K562 (cell line): ENCODE results near the gene KPNA1. TPM values are rescaled to one million over a fixed set of nuclear protein-coding genes. Genes with fewer than 3 reads are reported as not detected.

ENCODE experiments used
- EP400 ChIP-seq: fragments of 450-650 bp; IDR thresholded peaks from 2 replicates; pipeline ENCODE4 v1.6.1; 2017; ENCODE audit warnings: antibody characterized with exemption, mild to moderate bottlenecking, moderate library complexity
- L3MBTL2 ChIP-seq: fragments of 450-650 bp; IDR thresholded peaks from 2 replicates; pipeline ENCODE4 v1.6.1; 2016; ENCODE audit warnings: mild to moderate bottlenecking, moderate library complexity
- NRF1 ChIP-seq, 2 experiments: fragments of 450-650 bp; IDR thresholded peaks in 1 of 2; conservative IDR thresholded peaks in 1 of 2; 2 replicates each; pipeline ENCODE4 v1.6.1; 2014; ENCODE audit warnings: mild to moderate bottlenecking in 2 of 2
- SETDB1 ChIP-seq: IDR thresholded peaks from one replicate; pipeline ENCODE4 v1.6.1; 2012; ENCODE audit warnings: low read length, control low read depth, inconsistent platforms
- SMARCA5 ChIP-seq: fragments of 450-650 bp; IDR thresholded peaks from 2 replicates; pipeline ENCODE4 v1.6.1; 2016
- ZNF282 ChIP-seq: sonication (generic); formaldehyde crosslinking; IDR thresholded peaks from 2 replicates; pipeline ENCODE4 v1.8.1; 2023; ENCODE audit warnings: missing genetic modification reagents
- polyA plus RNA-seq, 8 experiments: library from polyadenylated mRNA; depleted of rRNA in 4 of 8; stranded (reverse) in 5 of 8; unstranded in 3 of 8; fragments of >200 nt; fragmentation: Nextera tagmentation in 2 of 8; fragmentation: Illumina TruSeq in 1 of 8; extraction: Ambion mirVana in 2 of 8; extraction: Trizol in 1 of 8; gene quantifications; 2 replicates each; pipeline versions ENCODE4 v1.2.1 to v1.2.3, GENCODE V29; 2011 to 2014; ENCODE audit warnings: inconsistent platforms in 1 of 8, missing spikeins in 1 of 8
- total RNA-seq, 7 experiments: library from RNA; depleted of rRNA in 6 of 7; stranded (reverse); fragments of >200 nt in 6 of 7; fragmentation: Illumina TruSeq in 2 of 7; extraction: Trizol in 2 of 7; gene quantifications; 2 replicates each; pipeline versions ENCODE4 v1.2.1 to v1.2.3, GENCODE V29; 2011 to 2021; ENCODE audit warnings: low replicate concordance in 1 of 7
- TF ChIP-seq, protein P1 (sequence below), 2 experiments: fragments of 450-650 bp; conservative IDR thresholded peaks; 2 replicates each; pipeline ENCODE4 v1.6.1; 2017; ENCODE audit warnings: mild to moderate bottlenecking in 2 of 2, moderate library complexity in 2 of 2
- TF ChIP-seq, protein P2 (sequence below): fragments of 450-650 bp; IDR thresholded peaks from 2 replicates; pipeline ENCODE4 v1.6.1; 2017; ENCODE audit warnings: antibody characterized with exemption, mild to moderate bottlenecking
- TF ChIP-seq, protein P3 (sequence below): IDR thresholded peaks from 2 replicates; pipeline ENCODE4 v1.6.1; 2011; ENCODE audit warnings: borderline replicate concordance, low read depth, mild to moderate bottlenecking, moderate library complexity, low read length; ENCODE audit not compliant: insufficient read depth, poor library complexity, severe bottlenecking
- TF ChIP-seq, protein P4 (sequence below): fragments of 150-350 bp; conservative IDR thresholded peaks from 2 replicates; pipeline ENCODE4 v1.6.1; 2014; ENCODE audit warnings: low read length
- TF ChIP-seq, protein P5 (sequence below), 2 experiments: IDR thresholded peaks in 1 of 2; conservative IDR thresholded peaks in 1 of 2; 2 replicates each; pipeline ENCODE4 v1.6.1; 2016; ENCODE audit warnings: low read depth in 2 of 2, mild to moderate bottlenecking in 1 of 2, missing compliant biosample characterization in 1 of 2, missing genetic modification characterization in 1 of 2, moderate library complexity in 1 of 2

Gene KPNA1
- total and polyA plus RNA-seq, 9 of the 15 experiments (the other 6 are each of a cell fraction or from before 2014, with no cell fraction given): 9.3 to 53.8 (median 33.5) TPM

DNA sequence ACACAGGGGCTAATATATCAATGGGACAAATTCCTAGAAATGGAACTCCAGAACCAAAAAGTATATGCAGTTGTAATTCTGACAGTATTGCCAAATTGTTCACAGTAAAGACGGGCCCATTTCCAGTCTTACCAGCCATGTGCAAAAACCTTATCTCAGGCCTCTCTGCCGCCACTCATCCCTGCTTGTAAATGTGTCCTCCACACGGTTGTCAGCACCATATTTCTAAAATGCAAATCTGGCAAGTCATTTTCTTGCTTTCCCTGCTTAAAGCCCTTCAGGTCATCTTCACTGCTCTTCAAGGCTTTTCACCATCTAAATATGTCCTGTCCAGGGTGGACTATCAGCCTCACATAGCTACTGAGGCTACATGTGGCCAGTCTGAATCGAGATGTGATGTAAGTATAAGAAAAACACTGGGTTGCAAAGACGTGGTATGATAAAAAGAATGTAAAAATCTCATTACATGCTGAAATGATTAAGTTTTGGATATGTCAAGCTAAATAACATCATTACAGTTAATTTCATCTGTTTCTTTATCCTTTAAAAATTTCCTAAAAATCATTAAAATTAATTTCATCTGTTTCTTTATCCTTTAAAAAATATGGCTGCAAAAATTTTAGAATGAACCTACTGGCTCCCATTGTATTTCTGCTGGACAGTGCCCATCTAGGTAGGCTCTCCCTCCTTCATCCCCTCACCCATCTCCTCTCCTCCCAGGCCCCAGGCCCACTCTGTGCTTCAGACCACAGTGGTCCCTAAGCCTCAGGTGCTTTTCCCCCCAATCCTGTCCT, 48.4 kb upstream of the KPNA1 start (continued):
- TF ChIP-seq SETDB1: no peak
- TF ChIP-seq SMARCA5: no peak
- TF ChIP-seq, protein P1, sequence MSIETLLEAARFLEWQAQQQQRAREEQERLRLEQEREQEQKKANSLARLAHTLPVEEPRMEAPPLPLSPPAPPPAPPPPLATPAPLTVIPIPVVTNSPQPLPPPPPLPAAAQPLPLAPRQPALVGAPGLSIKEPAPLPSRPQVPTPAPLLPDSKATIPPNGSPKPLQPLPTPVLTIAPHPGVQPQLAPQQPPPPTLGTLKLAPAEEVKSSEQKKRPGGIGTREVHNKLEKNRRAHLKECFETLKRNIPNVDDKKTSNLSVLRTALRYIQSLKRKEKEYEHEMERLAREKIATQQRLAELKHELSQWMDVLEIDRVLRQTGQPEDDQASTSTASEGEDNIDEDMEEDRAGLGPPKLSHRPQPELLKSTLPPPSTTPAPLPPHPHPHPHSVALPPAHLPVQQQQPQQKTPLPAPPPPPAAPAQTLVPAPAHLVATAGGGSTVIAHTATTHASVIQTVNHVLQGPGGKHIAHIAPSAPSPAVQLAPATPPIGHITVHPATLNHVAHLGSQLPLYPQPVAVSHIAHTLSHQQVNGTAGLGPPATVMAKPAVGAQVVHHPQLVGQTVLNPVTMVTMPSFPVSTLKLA (conservative IDR thresholded peaks at IDR 0.05): 0 out of 4 replicates have a peak, but pooled peaks of 1 of the 2 experiments have one; percentile 18
- no peak for TF ChIP-seq NRF1 (conservative IDR thresholded peaks at IDR 0.05 in 1 of 2, IDR thresholded peaks at IDR 0.05 in 1 of 2)
- TF ChIP-seq, protein P2, sequence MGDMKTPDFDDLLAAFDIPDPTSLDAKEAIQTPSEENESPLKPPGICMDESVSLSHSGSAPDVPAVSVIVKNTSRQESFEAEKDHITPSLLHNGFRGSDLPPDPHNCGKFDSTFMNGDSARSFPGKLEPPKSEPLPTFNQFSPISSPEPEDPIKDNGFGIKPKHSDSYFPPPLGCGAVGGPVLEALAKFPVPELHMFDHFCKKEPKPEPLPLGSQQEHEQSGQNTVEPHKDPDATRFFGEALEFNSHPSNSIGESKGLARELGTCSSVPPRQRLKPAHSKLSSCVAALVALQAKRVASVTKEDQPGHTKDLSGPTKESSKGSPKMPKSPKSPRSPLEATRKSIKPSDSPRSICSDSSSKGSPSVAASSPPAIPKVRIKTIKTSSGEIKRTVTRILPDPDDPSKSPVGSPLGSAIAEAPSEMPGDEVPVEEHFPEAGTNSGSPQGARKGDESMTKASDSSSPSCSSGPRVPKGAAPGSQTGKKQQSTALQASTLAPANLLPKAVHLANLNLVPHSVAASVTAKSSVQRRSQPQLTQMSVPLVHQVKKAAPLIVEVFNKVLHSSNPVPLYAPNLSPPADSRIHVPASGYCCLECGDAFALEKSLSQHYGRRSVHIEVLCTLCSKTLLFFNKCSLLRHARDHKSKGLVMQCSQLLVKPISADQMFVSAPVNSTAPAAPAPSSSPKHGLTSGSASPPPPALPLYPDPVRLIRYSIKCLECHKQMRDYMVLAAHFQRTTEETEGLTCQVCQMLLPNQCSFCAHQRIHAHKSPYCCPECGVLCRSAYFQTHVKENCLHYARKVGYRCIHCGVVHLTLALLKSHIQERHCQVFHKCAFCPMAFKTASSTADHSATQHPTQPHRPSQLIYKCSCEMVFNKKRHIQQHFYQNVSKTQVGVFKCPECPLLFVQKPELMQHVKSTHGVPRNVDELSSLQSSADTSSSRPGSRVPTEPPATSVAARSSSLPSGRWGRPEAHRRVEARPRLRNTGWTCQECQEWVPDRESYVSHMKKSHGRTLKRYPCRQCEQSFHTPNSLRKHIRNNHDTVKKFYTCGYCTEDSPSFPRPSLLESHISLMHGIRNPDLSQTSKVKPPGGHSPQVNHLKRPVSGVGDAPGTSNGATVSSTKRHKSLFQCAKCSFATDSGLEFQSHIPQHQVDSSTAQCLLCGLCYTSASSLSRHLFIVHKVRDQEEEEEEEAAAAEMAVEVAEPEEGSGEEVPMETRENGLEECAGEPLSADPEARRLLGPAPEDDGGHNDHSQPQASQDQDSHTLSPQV: 0 out of 2 replicates have a peak, but pooled peaks have one; percentile 19
- TF ChIP-seq, protein P3, sequence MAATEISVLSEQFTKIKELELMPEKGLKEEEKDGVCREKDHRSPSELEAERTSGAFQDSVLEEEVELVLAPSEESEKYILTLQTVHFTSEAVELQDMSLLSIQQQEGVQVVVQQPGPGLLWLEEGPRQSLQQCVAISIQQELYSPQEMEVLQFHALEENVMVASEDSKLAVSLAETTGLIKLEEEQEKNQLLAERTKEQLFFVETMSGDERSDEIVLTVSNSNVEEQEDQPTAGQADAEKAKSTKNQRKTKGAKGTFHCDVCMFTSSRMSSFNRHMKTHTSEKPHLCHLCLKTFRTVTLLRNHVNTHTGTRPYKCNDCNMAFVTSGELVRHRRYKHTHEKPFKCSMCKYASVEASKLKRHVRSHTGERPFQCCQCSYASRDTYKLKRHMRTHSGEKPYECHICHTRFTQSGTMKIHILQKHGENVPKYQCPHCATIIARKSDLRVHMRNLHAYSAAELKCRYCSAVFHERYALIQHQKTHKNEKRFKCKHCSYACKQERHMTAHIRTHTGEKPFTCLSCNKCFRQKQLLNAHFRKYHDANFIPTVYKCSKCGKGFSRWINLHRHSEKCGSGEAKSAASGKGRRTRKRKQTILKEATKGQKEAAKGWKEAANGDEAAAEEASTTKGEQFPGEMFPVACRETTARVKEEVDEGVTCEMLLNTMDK: no peak
- peak; percentile 15; the same call in 1 of the 2 replicates for TF ChIP-seq L3MBTL2
- peak; percentile 29; the same call in 1 of the 2 replicates for TF ChIP-seq EP400
- TF ChIP-seq ZNF282 (CRISPR knock-in tag): no peak
- TF ChIP-seq, protein P4, sequence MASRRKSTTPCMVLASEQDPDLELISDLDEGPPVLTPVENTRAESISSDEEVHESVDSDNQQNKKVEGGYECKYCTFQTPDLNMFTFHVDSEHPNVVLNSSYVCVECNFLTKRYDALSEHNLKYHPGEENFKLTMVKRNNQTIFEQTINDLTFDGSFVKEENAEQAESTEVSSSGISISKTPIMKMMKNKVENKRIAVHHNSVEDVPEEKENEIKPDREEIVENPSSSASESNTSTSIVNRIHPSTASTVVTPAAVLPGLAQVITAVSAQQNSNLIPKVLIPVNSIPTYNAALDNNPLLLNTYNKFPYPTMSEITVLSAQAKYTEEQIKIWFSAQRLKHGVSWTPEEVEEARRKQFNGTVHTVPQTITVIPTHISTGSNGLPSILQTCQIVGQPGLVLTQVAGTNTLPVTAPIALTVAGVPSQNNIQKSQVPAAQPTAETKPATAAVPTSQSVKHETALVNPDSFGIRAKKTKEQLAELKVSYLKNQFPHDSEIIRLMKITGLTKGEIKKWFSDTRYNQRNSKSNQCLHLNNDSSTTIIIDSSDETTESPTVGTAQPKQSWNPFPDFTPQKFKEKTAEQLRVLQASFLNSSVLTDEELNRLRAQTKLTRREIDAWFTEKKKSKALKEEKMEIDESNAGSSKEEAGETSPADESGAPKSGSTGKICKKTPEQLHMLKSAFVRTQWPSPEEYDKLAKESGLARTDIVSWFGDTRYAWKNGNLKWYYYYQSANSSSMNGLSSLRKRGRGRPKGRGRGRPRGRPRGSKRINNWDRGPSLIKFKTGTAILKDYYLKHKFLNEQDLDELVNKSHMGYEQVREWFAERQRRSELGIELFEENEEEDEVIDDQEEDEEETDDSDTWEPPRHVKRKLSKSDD: no peak
- TF ChIP-seq, protein P5, sequence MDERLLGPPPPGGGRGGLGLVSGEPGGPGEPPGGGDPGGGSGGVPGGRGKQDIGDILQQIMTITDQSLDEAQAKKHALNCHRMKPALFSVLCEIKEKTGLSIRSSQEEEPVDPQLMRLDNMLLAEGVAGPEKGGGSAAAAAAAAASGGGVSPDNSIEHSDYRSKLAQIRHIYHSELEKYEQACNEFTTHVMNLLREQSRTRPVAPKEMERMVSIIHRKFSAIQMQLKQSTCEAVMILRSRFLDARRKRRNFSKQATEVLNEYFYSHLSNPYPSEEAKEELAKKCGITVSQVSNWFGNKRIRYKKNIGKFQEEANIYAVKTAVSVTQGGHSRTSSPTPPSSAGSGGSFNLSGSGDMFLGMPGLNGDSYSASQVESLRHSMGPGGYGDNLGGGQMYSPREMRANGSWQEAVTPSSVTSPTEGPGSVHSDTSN (CRISPR knock-in tag; IDR thresholded peaks at IDR 0.05; ENCODE audit: low read depth): no peak
- TF ChIP-seq, protein P5 (tag; conservative IDR thresholded peaks at IDR 0.05; ENCODE audit: low read depth): peak; percentile 70
- TF ChIP-seq, all 486 proteins: peak for 9
